ENCODE data around the gene TSC22D3.
"Not testable (repeated sequence)": the region's sequence is repeated elsewhere in the genome, so short reads cannot be mapped to it uniquely, and the experiment has no call there.

The TSC22D3 gene

GRCh38 chrX:107682256-107682655 lies 93.3 kb downstream of the TSC22D3 start:
- DNase-seq (ENCODE audit: low read depth): no peak

GRCh38 chrX:107678957-107679740 lies 96.4 kb downstream of the TSC22D3 start:
- DNase-seq (ENCODE audit: low read depth): no peak

GRCh38 chrX:107677909-107678308 lies 97.7 kb downstream of the TSC22D3 start:
- DNase-seq (ENCODE audit: low read depth): no peak

GRCh38 chrX:107677501-107677901 lies 98.1 kb downstream of the TSC22D3 start:
- DNase-seq (ENCODE audit: low read depth): no peak

GRCh38 chrX:107676559-107677378 lies 98.8 kb downstream of the TSC22D3 start:
- DNase-seq (ENCODE audit: low read depth): peak; percentile 66

GRCh38 chrX:107675823-107676555 lies 99.6 kb downstream of the TSC22D3 start:
- no peak for DNase-seq (ENCODE audit: low read depth)

GRCh38 chrX:107675365-107675654 lies 100.3 kb downstream of the TSC22D3 start:
- no peak for DNase-seq (ENCODE audit: low read depth)

GRCh38 chrX:107674480-107675364 lies 100.9 kb downstream of the TSC22D3 start:
- no peak for DNase-seq (ENCODE audit: low read depth)

- DNase-seq (ENCODE audit: low read depth): no peak
Observed at GRCh38 chrX:107673933-107674479, 101.6 kb downstream of the TSC22D3 start.

- no peak for DNase-seq (ENCODE audit: low read depth)
Observed at GRCh38 chrX:107673431-107673830, 102.2 kb downstream of the TSC22D3 start.

- no peak for DNase-seq (ENCODE audit: low read depth)
Observed at GRCh38 chrX:107672955-107673378, 102.6 kb downstream of the TSC22D3 start.

GRCh38 chrX:107671256-107671655 lies 104.3 kb downstream of the TSC22D3 start:
- DNase-seq (ENCODE audit: low read depth): not testable (repeated sequence)

GRCh38 chrX:107669885-107670628 lies 105.5 kb downstream of the TSC22D3 start:
- DNase-seq (ENCODE audit: low read depth): no peak

GRCh38 chrX:107669261-107669660 lies 106.3 kb downstream of the TSC22D3 start:
- no peak for DNase-seq (ENCODE audit: low read depth)

- not testable (repeated sequence) for DNase-seq (ENCODE audit: low read depth)
Observed at GRCh38 chrX:107668710-107669109, 106.9 kb downstream of the TSC22D3 start.

GRCh38 chrX:107667426-107667825 lies 108.2 kb downstream of the TSC22D3 start:
- DNase-seq (ENCODE audit: low read depth): no peak

- no peak for DNase-seq (ENCODE audit: low read depth)
Observed at GRCh38 chrX:107666931-107667330, 108.7 kb downstream of the TSC22D3 start.
